NB4 (cell line): ENCODE data around the gene OLIG1.

Source experiments
- CTCF ChIP-seq: IDR thresholded peaks from one replicate; pipeline ENCODE4 v1.5.1; 2012; ENCODE audit warnings: low read depth, low read length
- MAX ChIP-seq: IDR thresholded peaks from 2 replicates; pipeline ENCODE4 v1.6.1; 2011; ENCODE audit warnings: low read depth, low read length
- MYC ChIP-seq: IDR thresholded peaks from 2 replicates; pipeline ENCODE4 v1.6.1; 2011; ENCODE audit warnings: low read depth, low read length
- POLR2A ChIP-seq: IDR thresholded peaks from 2 replicates; pipeline ENCODE4 v1.6.1; 2011; ENCODE audit warnings: mild to moderate bottlenecking; ENCODE audit not compliant: insufficient read length; ENCODE audit errors: extremely low read depth

DNA sequence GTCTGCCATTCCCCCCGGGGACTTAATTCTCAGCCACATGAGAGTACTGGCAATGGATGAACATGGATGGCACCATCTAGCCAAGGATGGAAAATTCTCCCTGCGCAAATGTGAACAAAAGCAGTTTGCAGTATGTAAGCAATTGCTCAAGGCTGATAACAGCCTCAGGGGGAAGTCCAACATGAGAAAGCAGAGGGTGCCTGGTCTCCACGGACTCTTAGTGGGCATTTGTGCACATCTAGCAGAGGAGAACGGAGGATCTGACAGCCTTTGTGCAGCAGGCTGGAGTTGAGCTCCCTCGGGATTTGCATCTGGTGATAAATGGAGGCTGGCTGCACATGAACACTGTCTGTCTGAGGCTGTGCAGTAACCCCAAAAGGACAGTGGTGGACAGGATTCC, 13.9 kb upstream of the OLIG1 start:
- TF ChIP-seq POLR2A (no peak), CTCF (no peak), MAX (no peak), MYC (no peak)
